ENCODE measurements around the gene SETSIP. TPM values are rescaled to one million over a fixed set of nuclear protein-coding genes. Genes with fewer than 3 reads are reported as not detected.
"Not testable (repeated sequence)": the region's sequence is repeated elsewhere in the genome, so short reads cannot be mapped to it uniquely, and the experiment has no call there.

The SETSIP gene
- total RNA-seq, 1 donor from 2014 or later = not detected

DNA sequence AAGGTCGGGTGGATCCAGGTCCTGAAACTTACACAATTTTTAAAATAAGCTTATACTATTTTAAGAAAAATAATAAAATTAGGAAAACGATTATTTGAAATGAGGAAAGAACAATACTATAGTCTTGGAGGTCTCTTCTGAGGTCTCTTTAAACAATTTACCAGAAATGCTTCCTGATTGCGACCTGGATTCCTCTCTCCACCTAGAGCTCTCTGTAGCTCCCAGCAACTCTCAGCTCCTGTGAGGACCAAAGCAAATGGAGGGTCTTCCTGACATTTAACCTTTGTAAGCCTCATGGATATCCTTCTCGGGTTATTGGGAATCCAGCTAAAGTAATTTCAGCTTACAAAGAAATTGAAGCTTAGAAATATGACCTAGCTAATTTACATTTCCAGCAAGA is 5.8 kb upstream of the SETSIP start:
- DNase-seq (ENCODE audit: low read depth) = no peak
- H3K4me3 ChIP-seq (ENCODE audit: low read depth, low read length) = peak overlapping the region; percentile 80
- TF ChIP-seq, protein P1, sequence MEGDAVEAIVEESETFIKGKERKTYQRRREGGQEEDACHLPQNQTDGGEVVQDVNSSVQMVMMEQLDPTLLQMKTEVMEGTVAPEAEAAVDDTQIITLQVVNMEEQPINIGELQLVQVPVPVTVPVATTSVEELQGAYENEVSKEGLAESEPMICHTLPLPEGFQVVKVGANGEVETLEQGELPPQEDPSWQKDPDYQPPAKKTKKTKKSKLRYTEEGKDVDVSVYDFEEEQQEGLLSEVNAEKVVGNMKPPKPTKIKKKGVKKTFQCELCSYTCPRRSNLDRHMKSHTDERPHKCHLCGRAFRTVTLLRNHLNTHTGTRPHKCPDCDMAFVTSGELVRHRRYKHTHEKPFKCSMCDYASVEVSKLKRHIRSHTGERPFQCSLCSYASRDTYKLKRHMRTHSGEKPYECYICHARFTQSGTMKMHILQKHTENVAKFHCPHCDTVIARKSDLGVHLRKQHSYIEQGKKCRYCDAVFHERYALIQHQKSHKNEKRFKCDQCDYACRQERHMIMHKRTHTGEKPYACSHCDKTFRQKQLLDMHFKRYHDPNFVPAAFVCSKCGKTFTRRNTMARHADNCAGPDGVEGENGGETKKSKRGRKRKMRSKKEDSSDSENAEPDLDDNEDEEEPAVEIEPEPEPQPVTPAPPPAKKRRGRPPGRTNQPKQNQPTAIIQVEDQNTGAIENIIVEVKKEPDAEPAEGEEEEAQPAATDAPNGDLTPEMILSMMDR (conservative IDR thresholded peaks at IDR 0.05; ENCODE audit: low read depth, low read length) = no peak

DNA sequence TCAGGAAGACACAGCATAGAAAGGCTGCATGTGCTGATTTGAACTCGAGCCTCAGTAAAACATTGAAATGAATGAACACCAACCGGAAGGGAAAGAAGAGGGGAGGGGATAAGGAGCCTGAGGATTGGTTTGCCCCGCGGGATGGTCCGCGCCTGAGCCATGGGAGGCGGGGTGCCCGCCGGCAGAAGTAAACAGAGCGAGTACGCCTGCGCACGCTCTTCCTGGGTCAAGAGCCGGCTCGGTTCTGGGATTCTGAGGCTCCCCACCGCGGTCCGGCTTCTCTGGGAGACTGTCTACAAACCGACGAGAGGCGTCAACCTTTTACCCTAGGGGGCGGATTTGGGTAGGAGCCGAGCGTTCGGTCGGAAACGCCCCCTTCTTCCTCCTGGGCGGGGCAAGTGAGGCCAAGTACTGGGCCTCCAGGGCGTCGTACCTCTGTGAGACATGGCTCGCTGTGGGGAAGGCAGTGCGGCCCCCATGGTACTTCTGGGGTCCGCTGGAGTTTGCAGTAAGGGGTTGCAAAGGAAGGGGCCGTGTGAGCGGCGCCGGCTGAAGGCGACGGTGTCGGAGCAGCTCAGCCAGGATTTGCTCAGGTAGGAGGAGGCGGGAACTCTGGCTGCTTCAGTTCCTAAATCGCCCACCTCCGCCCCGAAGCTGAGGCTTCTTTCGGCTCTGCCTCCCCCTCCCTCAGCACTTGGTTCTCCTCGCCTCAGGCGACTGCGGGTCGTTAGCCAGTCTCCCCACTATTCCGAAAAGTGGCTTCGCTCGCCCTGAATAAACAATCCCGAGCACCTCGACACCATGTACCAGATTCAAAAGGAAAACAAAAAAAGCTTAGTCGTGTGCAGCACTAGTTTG is 5.1 kb upstream of the SETSIP start, which contains the start of gene BTBD8:
Gene BTBD8, plus strand, starts transcription at position 218 of the 858 bp plus-strand sequence. Its CDS starts 227 bp downstream, at position 445.
- TF ChIP-seq, protein P1 (conservative IDR thresholded peaks at IDR 0.05; ENCODE audit: low read depth, low read length) = no peak
- DNase-seq (ENCODE audit: low read depth) = peak; percentile 30

DNA sequence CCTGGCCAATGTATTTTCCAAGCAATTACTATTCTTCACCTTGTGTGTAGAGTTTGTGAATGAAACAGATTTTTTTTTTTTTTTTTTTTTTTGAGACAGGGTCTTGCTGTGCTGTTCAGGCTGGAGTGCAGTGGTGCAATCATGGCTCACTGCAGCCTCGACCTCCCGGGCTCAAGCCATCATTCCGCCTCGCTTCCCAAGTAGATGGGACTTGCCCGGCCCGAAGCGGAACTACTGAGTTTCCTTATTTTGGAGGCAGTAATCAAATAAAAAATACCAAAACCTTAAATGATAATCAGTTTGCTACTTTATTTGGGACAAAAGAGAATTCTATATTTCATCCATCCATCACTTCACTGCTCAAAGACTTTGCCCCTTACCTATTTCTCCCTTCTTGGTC is 4.2 kb upstream of the SETSIP start:
- TF ChIP-seq, protein P1 (conservative IDR thresholded peaks at IDR 0.05; ENCODE audit: low read depth, low read length) = no peak
- no peak for DNase-seq (ENCODE audit: low read depth)
- no peak overlapping the region for H3K4me3 ChIP-seq (ENCODE audit: low read depth, low read length)

More for the DNA sequence above, 5.1 kb upstream of the SETSIP start, which contains the start of gene BTBD8:
- H3K4me3 ChIP-seq (ENCODE audit: low read depth, low read length) = peak within 1 kb of the TSS; percentile 80

DNA sequence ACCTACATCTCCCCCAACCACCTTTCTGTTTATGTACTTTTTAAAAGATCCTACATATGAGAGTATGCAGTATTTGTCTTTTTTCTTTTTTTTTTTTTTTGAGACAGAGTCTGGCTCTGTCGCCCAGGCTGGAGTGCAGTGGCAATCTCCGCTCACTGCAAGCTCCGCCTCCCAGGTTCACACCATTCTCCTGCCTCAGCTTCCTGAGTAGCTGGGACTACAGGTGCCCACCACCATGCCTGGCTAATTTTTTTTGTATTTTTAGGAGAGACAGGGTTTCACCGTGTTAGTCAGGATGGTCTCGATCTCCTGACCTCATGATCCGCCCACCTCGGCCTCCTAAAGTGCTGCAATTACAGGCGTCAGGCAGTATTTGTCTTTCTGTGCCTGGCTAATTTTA is 2.9 kb upstream of the SETSIP start:
- H3K4me3 ChIP-seq (ENCODE audit: low read depth, low read length); DNase-seq (ENCODE audit: low read depth): not testable (repeated sequence)

DNA sequence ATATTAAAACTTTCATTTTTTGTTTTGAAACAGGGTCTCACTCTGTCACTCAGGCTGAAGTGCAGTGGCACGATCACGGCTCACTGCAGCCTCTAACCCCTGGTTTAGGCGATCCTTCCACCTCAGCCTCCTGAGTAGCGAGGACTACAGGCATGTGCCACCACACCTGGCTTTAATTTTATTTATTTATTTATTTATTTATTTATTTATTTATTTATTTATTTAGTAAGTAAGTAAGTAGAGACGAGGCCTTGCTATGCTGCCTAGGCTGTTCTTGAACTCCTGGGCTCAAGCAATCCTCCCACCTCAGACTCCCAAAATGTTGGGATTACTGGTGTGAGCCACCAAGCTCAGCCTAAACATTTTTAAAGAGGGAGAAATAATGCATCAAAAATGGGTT is 1.2 kb upstream of the SETSIP start:
- no peak overlapping the region for H3K4me3 ChIP-seq (ENCODE audit: low read depth, low read length)
- TF ChIP-seq, protein P1 (conservative IDR thresholded peaks at IDR 0.05; ENCODE audit: low read depth, low read length) = no peak

DNA sequence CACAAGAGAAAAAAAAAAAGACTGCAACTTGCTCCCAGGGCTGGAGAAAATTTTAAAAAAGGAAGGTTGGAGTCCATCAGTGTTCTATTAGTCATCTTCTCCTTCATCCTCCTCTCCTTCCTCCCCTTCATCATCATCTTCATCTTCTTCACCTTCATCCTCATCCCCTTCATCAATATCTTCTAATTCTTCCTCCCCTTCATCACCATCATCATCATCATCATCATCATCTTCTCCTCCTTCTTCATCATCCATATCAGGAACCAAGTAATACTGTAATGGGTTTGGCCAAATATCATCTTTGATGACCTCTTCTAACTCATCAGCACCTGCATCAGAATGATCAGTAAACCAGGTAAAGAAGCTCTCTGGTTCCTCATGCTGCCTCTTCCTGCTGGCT is 765 bp downstream of the SETSIP start:
- not testable (repeated sequence) for DNase-seq (ENCODE audit: low read depth); H3K4me3 ChIP-seq (ENCODE audit: low read depth, low read length)

More for the DNA sequence above, 1.2 kb upstream of the SETSIP start:
- no peak for DNase-seq (ENCODE audit: low read depth)

DNA sequence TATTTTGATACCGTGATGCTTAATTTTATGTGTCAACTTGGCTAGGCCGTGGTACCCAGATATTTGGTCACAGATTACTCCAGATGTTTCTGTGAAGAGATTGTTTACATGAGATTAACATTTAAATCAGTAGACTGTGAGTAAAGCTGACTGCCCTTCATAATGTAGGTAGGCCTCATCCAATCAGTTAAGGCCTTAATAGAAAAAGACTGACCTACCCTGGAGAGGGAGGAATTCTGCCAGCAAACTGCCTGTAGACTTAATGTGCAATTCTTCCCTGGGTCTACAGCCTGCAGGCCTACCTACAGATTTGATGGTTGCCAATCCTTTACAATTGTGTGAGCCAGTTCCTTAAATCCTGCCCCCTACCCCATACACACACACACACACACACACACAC is 4.3 kb downstream of the SETSIP start:
- no peak for DNase-seq (ENCODE audit: low read depth)
- TF ChIP-seq, protein P1 (conservative IDR thresholded peaks at IDR 0.05; ENCODE audit: low read depth, low read length) = no peak
- no peak overlapping the region for H3K4me3 ChIP-seq (ENCODE audit: low read depth, low read length)

DNA sequence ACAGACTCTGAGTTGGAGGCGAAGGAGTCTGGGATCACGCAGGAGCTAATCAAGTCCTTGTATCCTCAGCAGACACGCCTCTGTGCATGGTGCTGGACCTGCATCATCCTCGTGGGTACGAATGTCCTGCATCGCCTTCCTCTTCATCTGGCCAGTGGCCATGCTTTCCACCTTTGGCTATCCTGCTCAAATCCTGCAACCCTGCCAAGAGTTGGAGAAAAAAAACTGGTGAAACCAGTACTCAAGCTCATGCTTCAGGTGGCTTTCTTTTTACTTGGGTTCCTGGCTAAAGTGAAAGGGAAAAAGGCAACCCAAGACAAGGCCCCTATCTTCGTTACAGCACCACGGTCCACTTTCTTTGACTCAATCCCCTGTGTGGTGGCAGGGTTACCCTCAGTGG is 8.9 kb downstream of the SETSIP start:
- TF ChIP-seq, protein P1 (conservative IDR thresholded peaks at IDR 0.05; ENCODE audit: low read depth, low read length) = no peak
- no peak for DNase-seq (ENCODE audit: low read depth)
- H3K4me3 ChIP-seq (ENCODE audit: low read depth, low read length) = no peak overlapping the region

Data from epithelial cell of proximal tubule (primary cell).